AG04449 (cell line): ENCODE results near the gene SHB.

Experiments
- CTCF ChIA-PET: fragments of 350-600 bp; formaldehyde crosslinking; extraction: SDS; loops from one replicate; lab custom pipeline; 2021; ENCODE audit warnings: antibody characterized with exemption; lab: Yijun Ruan, JAX
- POLR2A ChIA-PET: fragments of 400-600, 350-600 bp; formaldehyde crosslinking; extraction: SDS; loops from one replicate; lab custom pipeline; 2020; ENCODE audit warnings: antibody characterized with exemption, inconsistent platforms; lab: Yijun Ruan, JAX
- DNase-seq: peaks from one replicate; pipeline ENCODE4 v3.0.0-alpha.2; 2010; ENCODE audit warnings: low read depth, low spot score
- H3K4me3 ChIP-seq: 2 replicates; pipeline ENCODE4 v1.5.1; 2011; ENCODE audit warnings: low read depth, mild to moderate bottlenecking, control low read depth, low read length
- TF ChIP-seq, protein P1 (sequence below): IDR thresholded peaks from one replicate; pipeline ENCODE4 v1.5.1; 2011; ENCODE audit warnings: mild to moderate bottlenecking, moderate library complexity, low read length, control low read depth, inconsistent platforms; ENCODE audit not compliant: insufficient read depth; ENCODE audit errors: missing control alignments

SHB gene

DNA sequence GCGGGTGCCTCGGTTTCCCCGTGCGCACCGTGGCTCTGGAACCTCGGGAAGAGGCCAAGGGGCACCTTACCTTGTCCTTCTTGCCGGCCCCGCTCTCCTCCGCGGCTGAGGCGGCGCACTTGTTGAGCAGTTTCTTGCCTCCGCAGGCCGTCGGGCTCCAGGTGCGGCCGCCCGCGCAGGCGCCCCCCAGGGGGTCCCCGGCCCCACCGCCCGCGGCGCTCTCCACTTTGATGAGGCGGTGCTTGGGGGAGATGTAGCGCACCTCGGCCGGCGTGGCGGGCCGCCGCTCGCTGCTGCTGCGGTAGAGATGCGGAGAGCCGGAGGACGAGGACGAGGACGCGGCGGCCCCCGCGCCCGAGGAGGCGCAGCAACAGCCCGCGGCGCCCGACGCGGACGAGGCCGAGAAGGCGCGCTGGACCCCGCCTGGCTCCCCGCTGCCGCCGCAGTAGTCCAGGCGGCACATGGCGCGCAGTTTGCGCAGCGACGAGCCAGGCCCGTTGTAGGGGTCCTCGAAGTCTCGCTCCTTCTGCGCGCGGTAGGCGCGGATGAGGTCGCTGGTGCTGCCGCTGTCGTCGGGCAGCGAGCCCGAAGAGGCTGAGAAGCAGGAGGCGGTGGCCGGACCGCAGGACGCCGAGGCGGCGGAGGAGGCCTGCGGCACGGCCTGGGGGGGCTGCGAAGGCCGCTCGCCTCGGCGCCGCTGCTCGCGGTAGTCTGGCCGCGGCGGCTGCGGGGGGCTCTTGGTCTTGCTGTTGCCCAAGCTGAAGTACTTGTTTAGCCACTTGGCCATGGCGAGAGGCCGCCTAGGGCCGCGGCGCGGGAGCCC lies 957 bp downstream of the SHB start:
- CTCF ChIA-PET = interaction anchor here (0.8 to 2.3 kb wide), 14 partner anchors 20 to 165 kb away, joined by 3 to 13 read pairs (median 3); no protein-coding TSS in a partner anchor
- peak overlapping the region; percentile 85 for H3K4me3 ChIP-seq
- POLR2A ChIA-PET = interaction anchor here (0.7 to 1.9 kb wide), 9 partner anchors 8 to 333 kb away, joined by 3 to 8 read pairs (median 3); no protein-coding TSS in a partner anchor
- TF ChIP-seq, protein P1, sequence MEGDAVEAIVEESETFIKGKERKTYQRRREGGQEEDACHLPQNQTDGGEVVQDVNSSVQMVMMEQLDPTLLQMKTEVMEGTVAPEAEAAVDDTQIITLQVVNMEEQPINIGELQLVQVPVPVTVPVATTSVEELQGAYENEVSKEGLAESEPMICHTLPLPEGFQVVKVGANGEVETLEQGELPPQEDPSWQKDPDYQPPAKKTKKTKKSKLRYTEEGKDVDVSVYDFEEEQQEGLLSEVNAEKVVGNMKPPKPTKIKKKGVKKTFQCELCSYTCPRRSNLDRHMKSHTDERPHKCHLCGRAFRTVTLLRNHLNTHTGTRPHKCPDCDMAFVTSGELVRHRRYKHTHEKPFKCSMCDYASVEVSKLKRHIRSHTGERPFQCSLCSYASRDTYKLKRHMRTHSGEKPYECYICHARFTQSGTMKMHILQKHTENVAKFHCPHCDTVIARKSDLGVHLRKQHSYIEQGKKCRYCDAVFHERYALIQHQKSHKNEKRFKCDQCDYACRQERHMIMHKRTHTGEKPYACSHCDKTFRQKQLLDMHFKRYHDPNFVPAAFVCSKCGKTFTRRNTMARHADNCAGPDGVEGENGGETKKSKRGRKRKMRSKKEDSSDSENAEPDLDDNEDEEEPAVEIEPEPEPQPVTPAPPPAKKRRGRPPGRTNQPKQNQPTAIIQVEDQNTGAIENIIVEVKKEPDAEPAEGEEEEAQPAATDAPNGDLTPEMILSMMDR = no peak
- no peak for DNase-seq

DNA sequence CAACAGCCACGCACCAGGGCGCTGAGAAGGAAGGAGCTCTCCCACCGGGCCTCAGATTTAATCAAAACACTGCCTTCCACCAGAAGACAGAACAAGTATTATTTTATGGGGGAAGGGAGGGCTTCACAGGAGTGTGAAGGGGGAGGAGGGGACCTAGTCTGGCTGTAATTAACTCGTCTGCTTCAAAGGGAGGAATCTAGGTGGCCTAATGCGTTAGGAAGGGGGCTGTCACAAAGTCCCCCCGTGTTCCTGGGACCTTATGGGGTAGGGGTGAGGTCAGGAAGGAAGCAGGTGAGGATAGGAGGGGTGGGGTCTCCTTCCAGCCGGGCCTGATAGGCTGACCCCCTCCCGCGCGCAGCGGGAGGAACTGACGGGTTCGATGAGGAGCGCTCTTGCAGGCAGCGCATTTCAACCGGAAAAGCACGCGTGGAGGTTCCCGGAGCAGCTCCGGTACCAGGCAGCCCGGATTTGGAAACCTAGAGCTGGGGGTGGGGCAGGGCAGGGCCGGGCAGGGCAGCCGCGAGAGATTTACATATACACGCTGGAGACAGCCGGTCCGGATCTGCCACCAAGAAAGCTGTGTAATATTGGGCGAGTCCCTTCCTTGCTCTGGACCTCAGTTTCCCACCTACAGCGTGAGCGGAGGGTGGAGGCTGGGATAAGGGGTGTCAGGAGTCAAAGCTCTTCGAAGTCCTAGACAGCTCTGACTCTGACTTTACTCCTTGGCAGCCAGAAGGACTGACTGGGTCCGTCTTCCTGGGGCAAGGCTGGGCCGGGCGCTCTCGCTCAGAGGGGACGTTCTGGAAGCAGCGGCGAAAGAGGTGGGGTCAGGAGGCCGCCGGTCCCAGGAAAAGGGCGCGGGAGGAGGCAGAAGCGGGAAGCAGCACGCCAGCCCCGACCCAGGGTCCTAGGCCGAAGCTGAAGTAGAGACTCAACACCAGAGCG lies 1.8 kb downstream of the SHB start:
- peak overlapping the region; percentile 85 for H3K4me3 ChIP-seq
- TF ChIP-seq, protein P1 = no peak
- CTCF ChIA-PET = interaction anchor here (0.6 to 2.3 kb wide), 10 partner anchors 15 to 165 kb away, joined by 3 to 13 read pairs (median 3); no protein-coding TSS in a partner anchor
- POLR2A ChIA-PET = interaction anchor here (0.7 to 1.6 kb wide), 7 partner anchors 9 to 166 kb away, joined by 3 to 8 read pairs (median 3); no protein-coding TSS in a partner anchor
- DNase-seq = no peak

DNA sequence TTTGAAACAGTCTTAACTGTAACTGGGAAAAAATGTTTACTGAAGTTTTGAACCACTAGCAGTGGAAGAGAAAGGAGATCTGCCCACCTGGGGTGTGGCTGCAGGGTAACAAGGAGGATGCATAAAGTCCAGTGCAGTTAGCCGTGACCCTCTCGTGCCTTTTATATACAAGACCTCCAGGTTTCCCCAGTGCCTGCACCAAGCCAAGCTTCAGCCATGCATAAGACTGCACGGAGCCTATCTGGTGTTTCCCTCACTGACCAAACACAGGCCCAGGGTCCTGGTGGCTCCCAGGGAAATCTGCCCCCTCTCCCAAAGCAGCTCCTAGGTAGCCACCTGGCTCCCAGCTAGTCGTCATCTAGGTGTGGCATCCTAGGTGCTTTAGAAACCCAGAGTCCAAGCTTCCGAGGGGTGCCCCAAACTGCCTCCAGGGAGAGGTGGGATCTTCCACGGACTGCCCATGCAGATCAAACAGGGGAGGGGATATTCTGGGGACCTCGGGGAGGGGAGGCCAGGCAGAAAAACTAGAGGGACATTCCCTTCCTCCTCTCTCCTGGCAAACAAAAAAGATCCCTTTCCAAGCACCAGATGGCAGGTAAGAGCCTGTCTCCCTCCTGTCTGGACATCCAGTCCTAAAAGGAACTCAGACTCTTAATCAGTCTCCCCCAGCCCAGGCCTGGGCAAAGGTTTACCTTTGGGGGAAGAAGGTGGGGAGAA lies 2.7 kb downstream of the SHB start:
- ChIA-PET POLR2A (interaction anchor here (0.7 to 1.6 kb wide), 4 partner anchors 10 to 99 kb away, joined by 3 to 8 read pairs (median 4); no protein-coding TSS in a partner anchor), CTCF (interaction anchor here (0.6 to 2.3 kb wide), 8 partner anchors 14 to 297 kb away, joined by 3 to 13 read pairs (median 3); no protein-coding TSS in a partner anchor)
- TF ChIP-seq, protein P1 = no peak
- no peak for DNase-seq
- H3K4me3 ChIP-seq = peak overlapping the region; percentile 85

DNA sequence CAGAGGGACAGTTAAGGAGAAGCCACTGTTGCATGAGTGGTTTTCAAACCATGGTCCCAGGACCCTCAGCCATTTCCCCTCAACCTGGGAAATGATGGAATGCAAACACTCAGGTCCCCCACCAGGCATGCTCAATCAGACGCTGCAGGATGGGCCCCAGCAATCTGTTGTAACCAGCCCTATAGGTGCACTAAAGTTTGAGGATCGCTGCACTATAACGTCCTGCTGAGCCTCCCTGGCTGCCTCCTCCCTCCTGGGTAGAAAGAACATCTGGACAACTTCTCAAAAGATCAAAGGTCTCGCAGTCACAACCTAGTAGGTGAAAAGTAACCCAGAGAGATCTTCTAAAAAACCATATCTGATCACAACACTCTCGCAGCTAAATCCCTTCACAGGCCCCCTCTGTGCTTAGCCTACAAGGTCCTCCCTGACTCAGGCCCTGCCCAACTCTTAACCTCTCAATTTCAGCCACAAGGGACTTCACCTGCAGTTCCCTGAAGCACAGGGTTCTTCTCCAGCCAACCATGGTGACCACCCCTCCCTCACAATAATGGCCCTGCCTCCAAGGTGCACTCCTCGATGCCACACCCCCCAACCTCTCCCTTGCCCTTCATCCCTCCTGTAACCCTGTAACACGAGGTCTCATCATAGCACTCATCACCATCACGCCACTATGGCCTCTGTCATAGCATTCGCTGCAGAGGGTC lies 3.5 kb downstream of the SHB start:
- H3K4me3 ChIP-seq = peak overlapping the region; percentile 85
- ChIA-PET CTCF (interaction anchor here (0.9 to 6.3 kb wide), 3 partner anchors 151 to 298 kb away, joined by 3 to 37 read pairs (median 13); no protein-coding TSS in a partner anchor), POLR2A (no interaction called here)
- TF ChIP-seq, protein P1 = no peak
- no peak for DNase-seq

DNA sequence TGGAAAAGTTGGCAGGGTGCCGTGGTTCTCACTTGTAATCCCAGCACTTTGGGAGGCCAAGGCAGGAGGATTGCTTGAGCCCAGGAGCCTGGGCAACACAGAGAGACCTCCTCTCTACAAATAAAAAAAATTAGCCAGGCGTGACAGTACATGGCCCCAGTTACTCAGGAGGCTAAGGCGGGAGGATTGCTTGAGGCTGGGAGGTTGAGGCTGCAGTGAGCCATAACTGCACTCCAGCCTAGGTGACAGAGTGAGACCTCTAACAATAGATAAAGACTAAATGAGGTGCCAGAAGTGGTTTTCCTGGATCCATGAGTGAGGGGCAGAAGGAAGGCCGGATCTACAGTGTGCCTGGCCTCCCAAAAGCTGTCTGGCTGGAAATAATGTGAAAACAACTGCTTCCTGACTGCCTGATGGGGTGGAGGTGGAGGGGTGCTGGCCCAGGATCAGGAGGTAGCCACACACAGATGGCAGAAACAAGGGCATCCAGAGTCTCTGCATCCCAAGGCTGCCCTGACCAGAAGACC lies 4.1 kb downstream of the SHB start:
- ChIA-PET CTCF (interaction anchor here (1.0 to 6.3 kb wide), 4 partner anchors 13 to 160 kb away, joined by 3 to 37 read pairs (median 4); no protein-coding TSS in a partner anchor), POLR2A (no interaction called here)
- TF ChIP-seq, protein P1 = no peak
- DNase-seq = no peak
- H3K4me3 ChIP-seq = peak overlapping the region; percentile 85
